Thyroid gland (tissue), 4 donors: ENCODE results near the gene CEP250. TPM values are rescaled to one million over a fixed set of nuclear protein-coding genes. Genes with fewer than 3 reads are reported as not detected.

Experiments used
- DNase-seq, 2 donors: peaks; one replicate each; pipeline ENCODE4 v3.0.0-alpha.2; 2019
- H3K27ac ChIP-seq, 3 donors: fragments of 200-600 bp; sonication (generic); 1 replicate in 2 of 3; 2 replicates in 1 of 3; pipeline ENCODE4 v1.5.1; 2016 to 2019; ENCODE audit warnings: mild to moderate bottlenecking in 1 of 3, moderate library complexity in 1 of 3
- H3K27me3 ChIP-seq: fragments of 200-600 bp; sonication (generic); one replicate; pipeline ENCODE4 v1.5.1; 2019
- H3K36me3 ChIP-seq, 2 donors: fragments of 200-600 bp; sonication (generic); one replicate each; pipeline ENCODE4 v1.5.1; 2016 to 2019
- H3K4me1 ChIP-seq, 2 donors: fragments of 200-600 bp; sonication (generic); one replicate each; pipeline ENCODE4 v1.5.1; 2017 to 2019
- H3K4me3 ChIP-seq, 3 donors: fragments of 200-600 bp; sonication (generic); replicated peaks in 1 of 3; 1 replicate in 2 of 3; 2 replicates in 1 of 3; pipeline ENCODE4 v1.5.1; 2016; ENCODE audit warnings: mild to moderate bottlenecking in 1 of 3
- H3K9me3 ChIP-seq: fragments of 200-600 bp; sonication (generic); one replicate; pipeline ENCODE4 v1.5.1; 2017
- POLR2A ChIP-seq, 2 donors: fragments of 450-650 bp; IDR thresholded peaks; one replicate each; pipeline ENCODE4 v1.6.1; 2017; ENCODE audit warnings: antibody characterized with exemption in 2 of 2, mild to moderate bottlenecking in 2 of 2, moderate library complexity in 1 of 2
- WGBS, 2 donors: methylation state at CpG; one replicate each; pipeline ENCODE4 v1.1.5; 2017; 5-methylcytosine and 5-hydroxymethylcytosine counted together
- intact Hi-C: fragments of 100-400 bp; cut with DNase I; formaldehyde crosslinking; loops from one replicate; pipeline ENCODE4 v1.15.1; 2023
- total RNA-seq, 4 donors: library from RNA; depleted of rRNA; stranded (reverse); fragments of >200 nt; gene quantifications; one replicate each; pipeline ENCODE4 v1.2.3, GENCODE V29; 2016
- TF ChIP-seq, protein P1 (sequence below), 6 experiments: fragments of 200-600 bp in 3 of 6; fragments of 450-650 bp in 3 of 6; sonication (generic) in 3 of 6; IDR thresholded peaks; one replicate each; pipeline ENCODE4 v1.5.1; 2016 to 2019; ENCODE audit warnings: antibody characterized with exemption in 6 of 6, mild to moderate bottlenecking in 2 of 6, inconsistent platforms in 1 of 6, moderate library complexity in 1 of 6

Gene CEP250
- total RNA-seq, 4 donors from 2014 or later: 17.5 to 198 (median 34.8) TPM

GRCh38 chr20:35463455-35464300 lies 8.3 kb downstream of the CEP250 start:
- H3K27ac ChIP-seq: no peak overlapping the region
- 44 to 45% methylated on average over 4 of the region's 4 CpGs for WGBS, 2 donors
- TF ChIP-seq POLR2A (IDR thresholded peaks at IDR 0.05): no peak
- TF ChIP-seq, protein P1, sequence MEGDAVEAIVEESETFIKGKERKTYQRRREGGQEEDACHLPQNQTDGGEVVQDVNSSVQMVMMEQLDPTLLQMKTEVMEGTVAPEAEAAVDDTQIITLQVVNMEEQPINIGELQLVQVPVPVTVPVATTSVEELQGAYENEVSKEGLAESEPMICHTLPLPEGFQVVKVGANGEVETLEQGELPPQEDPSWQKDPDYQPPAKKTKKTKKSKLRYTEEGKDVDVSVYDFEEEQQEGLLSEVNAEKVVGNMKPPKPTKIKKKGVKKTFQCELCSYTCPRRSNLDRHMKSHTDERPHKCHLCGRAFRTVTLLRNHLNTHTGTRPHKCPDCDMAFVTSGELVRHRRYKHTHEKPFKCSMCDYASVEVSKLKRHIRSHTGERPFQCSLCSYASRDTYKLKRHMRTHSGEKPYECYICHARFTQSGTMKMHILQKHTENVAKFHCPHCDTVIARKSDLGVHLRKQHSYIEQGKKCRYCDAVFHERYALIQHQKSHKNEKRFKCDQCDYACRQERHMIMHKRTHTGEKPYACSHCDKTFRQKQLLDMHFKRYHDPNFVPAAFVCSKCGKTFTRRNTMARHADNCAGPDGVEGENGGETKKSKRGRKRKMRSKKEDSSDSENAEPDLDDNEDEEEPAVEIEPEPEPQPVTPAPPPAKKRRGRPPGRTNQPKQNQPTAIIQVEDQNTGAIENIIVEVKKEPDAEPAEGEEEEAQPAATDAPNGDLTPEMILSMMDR (IDR thresholded peaks at IDR 0.05): peak in 5 of 6 experiments; percentile 51 to 78 (median 65)
- no peaks in the 10 kb centered on the region for H3K9me3 ChIP-seq
- peak; percentile 38 to 50 for DNase-seq
- H3K36me3 ChIP-seq: peaks cover 0 to 2% of the 10 kb centered on the region in 2 donors
- H3K4me3 ChIP-seq: no peak overlapping the region
- no peaks in the 10 kb centered on the region for H3K27me3 ChIP-seq
- no peaks in the 10 kb centered on the region for H3K4me1 ChIP-seq
- intact Hi-C loops: loop anchor here (10.0 kb wide), 1 partner anchor 241 kb away; no protein-coding TSS in a partner anchor

DNA sequence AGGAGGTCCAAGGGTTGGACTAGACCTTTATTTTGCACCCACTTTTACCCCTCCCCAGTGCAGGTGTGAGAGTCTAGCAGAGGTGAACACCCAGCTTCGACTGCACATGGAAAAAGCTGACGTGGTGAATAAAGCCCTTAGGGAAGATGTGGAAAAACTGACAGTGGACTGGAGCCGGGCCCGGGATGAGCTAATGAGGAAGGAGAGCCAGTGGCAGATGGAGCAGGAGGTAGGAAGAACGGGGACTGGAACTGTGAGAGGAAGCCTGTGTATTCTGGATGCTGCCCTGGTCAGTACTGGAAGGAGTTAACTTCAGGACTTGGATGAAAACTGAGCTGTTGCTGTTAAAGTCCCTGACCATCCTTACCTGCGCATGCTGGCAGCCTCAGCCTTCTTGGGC lies 10.6 kb downstream of the CEP250 start:
- H3K4me1 ChIP-seq: no peaks in the 10 kb centered on the region
- TF ChIP-seq POLR2A (IDR thresholded peaks at IDR 0.05): no peak
- TF ChIP-seq, protein P1 (IDR thresholded peaks at IDR 0.05): no peak
- no peak overlapping the region for H3K4me3 ChIP-seq
- no peaks in the 10 kb centered on the region for H3K9me3 ChIP-seq
- 78 to 83% methylated on average over 6 of the region's 6 CpGs for WGBS, 2 donors
- H3K27ac ChIP-seq: no peak overlapping the region
- no peaks in the 10 kb centered on the region for H3K27me3 ChIP-seq
- DNase-seq: no peak
- intact Hi-C loops: loop anchor here (10.0 kb wide), 1 partner anchor 239 kb away; no protein-coding TSS in a partner anchor
- H3K36me3 ChIP-seq: peaks cover 2 to 9% of the 10 kb centered on the region in 2 donors

DNA sequence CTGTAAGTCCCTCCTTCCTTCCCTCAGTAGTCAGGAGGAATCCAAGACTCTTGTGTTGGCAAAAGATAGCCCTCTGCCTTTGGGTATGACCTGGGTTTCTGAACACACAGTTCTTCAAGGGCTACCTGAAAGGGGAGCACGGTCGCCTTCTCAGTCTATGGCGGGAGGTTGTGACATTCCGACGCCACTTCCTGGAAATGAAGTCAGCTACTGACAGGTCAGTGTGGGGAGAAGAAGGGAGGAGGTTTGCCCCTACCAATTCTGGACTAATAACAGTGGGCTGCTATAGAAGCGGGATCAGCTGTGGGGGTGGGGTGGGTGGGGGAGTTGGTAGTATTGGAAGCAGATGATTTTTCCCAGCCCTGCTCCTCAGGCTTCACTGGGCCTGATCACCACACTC lies 11.5 kb downstream of the CEP250 start:
- Histone ChIP-seq H3K27ac (no peak overlapping the region), H3K4me3 (no peak overlapping the region), H3K36me3 (peaks cover 6 to 9% of the 10 kb centered on the region in 2 donors), H3K27me3 (no peaks in the 10 kb centered on the region), H3K4me1 (no peaks in the 10 kb centered on the region), H3K9me3 (no peaks in the 10 kb centered on the region)
- TF ChIP-seq POLR2A (IDR thresholded peaks at IDR 0.05): no peak
- TF ChIP-seq, protein P1 (IDR thresholded peaks at IDR 0.05): no peak
- no peak for DNase-seq
- intact Hi-C loops: loop anchor here (10.0 kb wide), 1 partner anchor 238 kb away; no protein-coding TSS in a partner anchor
- WGBS, 2 donors: 91 to 95% methylated on average over 6 of the region's 6 CpGs

DNA sequence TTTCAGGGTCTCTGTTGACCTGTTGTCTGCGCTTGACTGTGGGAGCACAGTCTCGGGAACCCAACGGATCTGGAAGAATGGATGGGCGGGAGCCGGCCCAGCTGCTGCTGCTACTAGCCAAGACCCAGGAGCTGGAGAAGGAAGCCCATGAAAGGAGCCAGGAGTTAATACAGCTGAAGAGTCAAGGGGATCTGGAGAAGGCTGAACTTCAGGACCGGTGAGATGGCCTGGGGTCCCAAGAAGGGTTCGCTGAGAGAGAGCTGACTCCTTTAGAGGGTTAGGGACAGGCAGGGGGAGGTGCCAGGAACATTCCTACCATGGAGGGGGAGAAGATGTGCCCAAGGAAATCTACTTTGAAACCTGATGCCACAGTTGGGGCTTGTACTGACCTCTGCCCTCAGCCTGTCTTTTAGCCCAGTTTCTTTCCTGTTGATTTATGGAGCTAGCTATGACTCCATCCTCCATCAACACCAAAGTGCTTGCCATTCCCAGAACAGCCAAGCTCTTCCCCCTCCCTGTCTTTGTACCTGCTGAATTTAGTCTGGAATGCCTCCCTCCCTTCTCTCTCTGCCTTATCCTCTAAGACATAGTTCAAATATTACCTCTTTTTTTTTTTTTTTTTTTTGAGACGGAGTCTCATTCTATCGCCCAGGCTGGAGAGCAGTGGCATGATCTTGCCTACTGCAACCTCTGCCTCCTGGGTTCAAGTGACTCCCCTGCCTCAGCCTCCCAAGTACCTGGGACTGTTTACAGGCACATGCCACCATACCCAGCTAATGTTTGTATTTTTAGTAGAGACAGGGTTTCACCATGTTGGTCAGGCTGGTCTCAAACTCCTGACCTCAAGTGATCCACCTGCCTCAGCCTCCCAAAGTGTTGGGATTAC lies 12.2 kb downstream of the CEP250 start:
- peaks cover 9 to 13% of the 10 kb centered on the region in 2 donors for H3K36me3 ChIP-seq
- WGBS, 2 donors: 79 to 81% methylated on average over 7 to 9 of the region's 9 CpGs
- no peak for DNase-seq
- intact Hi-C loops: loop anchor here (10.0 kb wide), 1 partner anchor 237 kb away; no protein-coding TSS in a partner anchor
- no peaks in the 10 kb centered on the region for H3K27me3 ChIP-seq
- H3K4me3 ChIP-seq: no peak overlapping the region
- no peaks in the 10 kb centered on the region for H3K4me1 ChIP-seq
- TF ChIP-seq, protein P1 (IDR thresholded peaks at IDR 0.05): no peak
- TF ChIP-seq POLR2A (IDR thresholded peaks at IDR 0.05): no peak
- H3K27ac ChIP-seq: no peak overlapping the region
- no peaks in the 10 kb centered on the region for H3K9me3 ChIP-seq
